SK-N-SH (cell line): Measurements from ENCODE around the gene AGXT. TPM values are rescaled to one million over a fixed set of nuclear protein-coding genes. Genes with fewer than 3 reads are reported as not detected.

Experiments
- CTCF ChIA-PET: fragments of 300-600, 350-600 bp; formaldehyde crosslinking; extraction: SDS; loops from one replicate; lab custom pipeline; 2021; lab: Yijun Ruan, JAX
- POLR2A ChIA-PET: fragments of 350-600 bp; sonication (Branson Sonifier 250); formaldehyde crosslinking; extraction: SDS; loops from one replicate; lab custom pipeline; 2020; ENCODE audit warnings: antibody characterized with exemption, inconsistent platforms; lab: Yijun Ruan, JAX
- DNase-seq: peaks from one replicate; pipeline ENCODE4 v3.0.0; 2012
- H2AFZ ChIP-seq: fragments of 200-600 bp; sonication (generic); 2 replicates; pipeline ENCODE4 v1.8.1; 2016; ENCODE audit warnings: antibody characterized with exemption, mild to moderate bottlenecking, low read depth
- H3F3A ChIP-seq: fragments of 200-600 bp; sonication (generic); replicated peaks from 2 replicates; pipeline ENCODE3; 2016; ENCODE audit warnings: antibody characterized with exemption, mild to moderate bottlenecking; ENCODE audit not compliant: insufficient read depth
- H3K27ac ChIP-seq, 2 experiments: fragments of 200-500 bp in 1 of 2; fragments of 200-600 bp in 1 of 2; sonication (Bioruptor generic) in 1 of 2; sonication (generic), shearing (Covaris generic) in 1 of 2; 2 replicates each; pipeline versions ENCODE4 v1.5.1 to v1.6.1; 2014 to 2016; ENCODE audit warnings: low read depth in 2 of 2, inconsistent platforms in 1 of 2, low read length in 1 of 2, mild to moderate bottlenecking in 1 of 2, mixed read lengths in 1 of 2
- H3K27me3 ChIP-seq: fragments of 200-600 bp; sonication (generic), shearing (Covaris generic); 2 replicates; pipeline ENCODE4 v1.6.1; 2016; ENCODE audit warnings: mixed run types; ENCODE audit not compliant: insufficient read depth
- H3K36me3 ChIP-seq, 2 experiments: fragments of 200-500 bp in 1 of 2; fragments of 200-600 bp in 1 of 2; sonication (Bioruptor generic) in 1 of 2; sonication (generic) in 1 of 2; replicated peaks in 1 of 2; 2 replicates each; pipeline versions ENCODE3 to v1.5.1; 2014 to 2016; ENCODE audit warnings: low read length in 1 of 2, mild to moderate bottlenecking in 1 of 2; ENCODE audit not compliant: insufficient read depth in 2 of 2, control insufficient read depth in 1 of 2
- H3K4me1 ChIP-seq, 2 experiments: fragments of 200-500 bp in 1 of 2; fragments of 200-600 bp in 1 of 2; sonication (Bioruptor generic) in 1 of 2; sonication (generic), shearing (Covaris generic) in 1 of 2; 2 replicates each; pipeline versions ENCODE4 v1.5.1 to v1.6.1; 2014 to 2016; ENCODE audit warnings: low read depth in 1 of 2, low read length in 1 of 2, mixed run types in 1 of 2; ENCODE audit not compliant: insufficient read depth in 2 of 2, control insufficient read depth in 1 of 2
- H3K4me2 ChIP-seq: fragments of 200-600 bp; sonication (generic), shearing (Covaris generic); 2 replicates; pipeline ENCODE4 v1.6.1; 2017; ENCODE audit warnings: mixed run types
- H3K4me3 ChIP-seq, 2 experiments: fragments of 200-500 bp in 1 of 2; fragments of 200-600 bp in 1 of 2; sonication (Bioruptor generic) in 1 of 2; sonication (generic), shearing (Covaris generic) in 1 of 2; 2 replicates each; pipeline versions ENCODE4 v1.5.1 to v1.8.1; 2014 to 2016; ENCODE audit warnings: low read depth in 2 of 2, inconsistent platforms in 1 of 2, low read length in 1 of 2, mild to moderate bottlenecking in 1 of 2, mixed read lengths in 1 of 2, moderate library complexity in 1 of 2
- H3K79me2 ChIP-seq: fragments of 200-600 bp; sonication (generic); 2 replicates; pipeline ENCODE4 v1.8.1; 2017; ENCODE audit warnings: mild to moderate bottlenecking; ENCODE audit not compliant: insufficient read depth
- H3K9ac ChIP-seq: fragments of 200-600 bp; sonication (generic); 2 replicates; pipeline ENCODE4 v1.6.1; 2017; ENCODE audit warnings: mixed run types
- H3K9me2 ChIP-seq: fragments of 200-600 bp; sonication (generic); 2 replicates; pipeline ENCODE4 v1.6.1; 2017; ENCODE audit warnings: mixed run types
- H3K9me3 ChIP-seq: fragments of 200-600 bp; sonication (generic); 2 replicates; pipeline ENCODE4 v1.6.1; 2017; ENCODE audit warnings: mixed run types, mild to moderate bottlenecking, moderate library complexity
- H4K20me1 ChIP-seq: fragments of 200-600 bp; sonication (generic); 2 replicates; pipeline ENCODE4 v1.6.1; 2017; ENCODE audit warnings: mild to moderate bottlenecking, mixed run types; ENCODE audit not compliant: insufficient read depth
- CHD2 ChIP-seq: fragments of 150-350 bp; IDR thresholded peaks from 2 replicates; pipeline ENCODE4 v1.6.1; 2018; ENCODE audit warnings: low read length; ENCODE audit not compliant: partially characterized antibody
- EP300 ChIP-seq, 2 experiments: IDR thresholded peaks; 2 replicates each; pipeline versions ENCODE4 v1.4.0 to v1.6.1; 2012; ENCODE audit warnings: borderline replicate concordance in 1 of 2, low read depth in 1 of 2, low read length in 1 of 2
- EZH2phosphoT487 ChIP-seq: fragments of 200-600 bp; sonication (generic); IDR thresholded peaks from 2 replicates; pipeline ENCODE4 v1.6.1; 2017; ENCODE audit warnings: low read depth, mixed run types, mild to moderate bottlenecking, antibody characterized with exemption, moderate library complexity, borderline replicate concordance
- FOSL2 ChIP-seq: IDR thresholded peaks from 2 replicates; pipeline ENCODE4 v1.4.0; 2012; ENCODE audit warnings: low read depth, mild to moderate bottlenecking, moderate library complexity, borderline replicate concordance
- FOXJ3 ChIP-seq: sonication (generic); formaldehyde crosslinking; IDR thresholded peaks from 2 replicates; pipeline ENCODE4 v1.5.1; 2020; ENCODE audit warnings: mild to moderate bottlenecking, missing genetic modification reagents
- MEF2A ChIP-seq: IDR thresholded peaks from 2 replicates; pipeline ENCODE4 v1.4.0; 2012; ENCODE audit warnings: low read depth, borderline replicate concordance
- NFIC ChIP-seq: IDR thresholded peaks from 2 replicates; pipeline ENCODE4 v1.4.0; 2012; ENCODE audit warnings: borderline replicate concordance
- NRF1 ChIP-seq: IDR thresholded peaks from 2 replicates; pipeline ENCODE4 v1.6.1; 2012; ENCODE audit warnings: low read depth, mild to moderate bottlenecking, low read length
- POLR2AphosphoS5 ChIP-seq: IDR thresholded peaks from 2 replicates; pipeline ENCODE4 v1.6.1; 2012; ENCODE audit warnings: low read depth, low read length
- RCOR1 ChIP-seq: fragments of 150-350 bp; IDR thresholded peaks from 2 replicates; pipeline ENCODE4 v1.6.1; 2017; ENCODE audit warnings: antibody characterized with exemption, low read length
- RFX5 ChIP-seq: IDR thresholded peaks from 2 replicates; pipeline ENCODE4 v1.6.1; 2012; ENCODE audit warnings: mild to moderate bottlenecking, improper control_type of control experiment, low read length
- SMC3 ChIP-seq: IDR thresholded peaks from 2 replicates; pipeline ENCODE4 v1.6.1; 2012; ENCODE audit warnings: low read depth, low read length, improper control_type of control experiment
- TCF12 ChIP-seq: IDR thresholded peaks from 2 replicates; pipeline ENCODE4 v1.4.0; 2012
- TEAD4 ChIP-seq: IDR thresholded peaks from 2 replicates; pipeline ENCODE4 v1.4.0; 2012; ENCODE audit warnings: mild to moderate bottlenecking, borderline replicate concordance; ENCODE audit not compliant: insufficient read depth
- YY1 ChIP-seq: IDR thresholded peaks from 2 replicates; pipeline ENCODE4 v1.4.0; 2012; ENCODE audit warnings: low read depth, mild to moderate bottlenecking
- WGBS: methylation state at CpG from one replicate; pipeline ENCODE4 v1.1.6; 2017; ENCODE audit warnings: low lambda C conversion rate; 5-methylcytosine and 5-hydroxymethylcytosine counted together
- polyA plus RNA-seq, 3 experiments: library from polyadenylated mRNA; depleted of rRNA; stranded (reverse); fragments of >200 nt; gene quantifications; 2 replicates each; pipeline ENCODE4 v1.2.3, GENCODE V29; 2012
- TF ChIP-seq, protein P1 (sequence below): IDR thresholded peaks from 2 replicates; pipeline ENCODE4 v1.4.0; 2012; ENCODE audit warnings: low read depth, borderline replicate concordance
- TF ChIP-seq, protein P2 (sequence below): IDR thresholded peaks from 2 replicates; pipeline ENCODE4 v1.6.1; 2012; ENCODE audit warnings: mild to moderate bottlenecking, low read depth, low read length, moderate library complexity
- TF ChIP-seq, protein P3 (sequence below): IDR thresholded peaks from 2 replicates; pipeline ENCODE4 v1.4.0; 2012; ENCODE audit warnings: low read depth

The AGXT gene
- polyA plus RNA-seq, 1 of the 3 experiments (the other 2 are of a cell fraction) = not detected

DNA sequence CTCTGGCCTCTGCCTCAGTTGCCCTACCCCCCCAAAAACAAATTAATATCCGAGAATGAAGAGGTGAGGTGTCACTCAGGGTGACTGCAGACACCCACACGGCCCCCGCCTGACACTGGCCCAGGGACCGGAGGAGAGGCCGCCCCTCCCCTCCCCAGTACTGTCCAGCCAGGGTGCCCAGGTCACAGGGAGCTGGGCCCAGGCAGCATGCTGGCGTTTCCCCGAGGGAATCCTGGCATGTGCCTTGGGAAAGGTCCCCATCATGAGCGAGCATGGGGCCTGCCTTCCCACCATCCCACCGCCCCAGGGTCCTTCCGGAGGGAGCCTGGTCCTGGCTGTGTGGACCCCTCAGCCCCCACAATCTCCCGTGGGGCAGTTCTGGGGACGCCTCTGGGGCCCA is 24.3 kb downstream of the AGXT start (continued):
- no peak for TF ChIP-seq TEAD4
- no peak for TF ChIP-seq RCOR1
- TF ChIP-seq NRF1 = no peak
- TF ChIP-seq SMC3 = no peak
- no peak for TF ChIP-seq TCF12
- no peak for TF ChIP-seq MEF2A
- TF ChIP-seq, protein P1, sequence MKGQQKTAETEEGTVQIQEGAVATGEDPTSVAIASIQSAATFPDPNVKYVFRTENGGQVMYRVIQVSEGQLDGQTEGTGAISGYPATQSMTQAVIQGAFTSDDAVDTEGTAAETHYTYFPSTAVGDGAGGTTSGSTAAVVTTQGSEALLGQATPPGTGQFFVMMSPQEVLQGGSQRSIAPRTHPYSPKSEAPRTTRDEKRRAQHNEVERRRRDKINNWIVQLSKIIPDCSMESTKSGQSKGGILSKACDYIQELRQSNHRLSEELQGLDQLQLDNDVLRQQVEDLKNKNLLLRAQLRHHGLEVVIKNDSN = no peak
- no peak for TF ChIP-seq FOXJ3 (CRISPR knock-in tag)
- TF ChIP-seq RFX5 = no peak
- TF ChIP-seq EZH2phosphoT487 = no peak
- TF ChIP-seq, protein P2, sequence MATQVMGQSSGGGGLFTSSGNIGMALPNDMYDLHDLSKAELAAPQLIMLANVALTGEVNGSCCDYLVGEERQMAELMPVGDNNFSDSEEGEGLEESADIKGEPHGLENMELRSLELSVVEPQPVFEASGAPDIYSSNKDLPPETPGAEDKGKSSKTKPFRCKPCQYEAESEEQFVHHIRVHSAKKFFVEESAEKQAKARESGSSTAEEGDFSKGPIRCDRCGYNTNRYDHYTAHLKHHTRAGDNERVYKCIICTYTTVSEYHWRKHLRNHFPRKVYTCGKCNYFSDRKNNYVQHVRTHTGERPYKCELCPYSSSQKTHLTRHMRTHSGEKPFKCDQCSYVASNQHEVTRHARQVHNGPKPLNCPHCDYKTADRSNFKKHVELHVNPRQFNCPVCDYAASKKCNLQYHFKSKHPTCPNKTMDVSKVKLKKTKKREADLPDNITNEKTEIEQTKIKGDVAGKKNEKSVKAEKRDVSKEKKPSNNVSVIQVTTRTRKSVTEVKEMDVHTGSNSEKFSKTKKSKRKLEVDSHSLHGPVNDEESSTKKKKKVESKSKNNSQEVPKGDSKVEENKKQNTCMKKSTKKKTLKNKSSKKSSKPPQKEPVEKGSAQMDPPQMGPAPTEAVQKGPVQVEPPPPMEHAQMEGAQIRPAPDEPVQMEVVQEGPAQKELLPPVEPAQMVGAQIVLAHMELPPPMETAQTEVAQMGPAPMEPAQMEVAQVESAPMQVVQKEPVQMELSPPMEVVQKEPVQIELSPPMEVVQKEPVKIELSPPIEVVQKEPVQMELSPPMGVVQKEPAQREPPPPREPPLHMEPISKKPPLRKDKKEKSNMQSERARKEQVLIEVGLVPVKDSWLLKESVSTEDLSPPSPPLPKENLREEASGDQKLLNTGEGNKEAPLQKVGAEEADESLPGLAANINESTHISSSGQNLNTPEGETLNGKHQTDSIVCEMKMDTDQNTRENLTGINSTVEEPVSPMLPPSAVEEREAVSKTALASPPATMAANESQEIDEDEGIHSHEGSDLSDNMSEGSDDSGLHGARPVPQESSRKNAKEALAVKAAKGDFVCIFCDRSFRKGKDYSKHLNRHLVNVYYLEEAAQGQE = no peak
- TF ChIP-seq, protein P3, sequence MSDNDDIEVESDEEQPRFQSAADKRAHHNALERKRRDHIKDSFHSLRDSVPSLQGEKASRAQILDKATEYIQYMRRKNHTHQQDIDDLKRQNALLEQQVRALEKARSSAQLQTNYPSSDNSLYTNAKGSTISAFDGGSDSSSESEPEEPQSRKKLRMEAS = no peak

DNA sequence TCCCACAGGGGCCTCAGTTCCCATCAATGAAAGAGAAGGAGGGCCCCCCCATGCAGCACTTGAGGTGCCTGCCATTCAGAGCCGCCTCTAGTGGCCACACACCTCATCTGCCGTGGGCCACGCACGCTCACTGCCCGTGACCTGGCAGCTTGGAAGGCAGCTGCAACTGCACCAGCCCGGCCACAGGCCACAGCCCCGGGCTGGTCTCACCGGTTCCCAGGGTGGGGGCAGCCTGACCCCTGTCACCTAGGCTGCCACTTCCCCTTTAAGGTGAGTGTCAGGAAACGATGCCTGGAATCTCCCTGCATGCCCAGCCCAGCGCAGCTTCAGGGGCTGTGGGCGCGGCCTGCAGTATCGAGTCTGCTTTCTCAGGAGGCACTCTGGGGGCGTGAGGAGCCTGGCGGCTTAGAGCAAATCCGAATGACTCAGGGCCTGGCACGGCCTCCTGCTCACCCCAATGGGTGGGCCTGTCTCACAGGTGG is 24.8 kb downstream of the AGXT start:
- Histone ChIP-seq H3F3A (no peaks in the 10 kb centered on the region), H3K27me3 (no peaks in the 10 kb centered on the region), H3K9me2 (no peaks in the 10 kb centered on the region), H3K4me1 (peaks cover 0 to 15% of the 10 kb centered on the region in 2 experiments; a peak in 1 of 4 replicates), H2AFZ (no peak overlapping the region), H3K27ac (no peak overlapping the region), H3K79me2 (no peaks in the 10 kb centered on the region), H3K36me3 (no peaks in the 10 kb centered on the region), H3K9me3 (no peaks in the 10 kb centered on the region), H3K9ac (no peak overlapping the region), H4K20me1 (no peaks in the 10 kb centered on the region), H3K4me2 (no peak overlapping the region), H3K4me3 (no peak overlapping the region)
- 43% methylated on average over 10 of the region's 17 CpGs for WGBS
- POLR2A ChIA-PET = no interaction called here
- CTCF ChIA-PET = interaction anchor here (0.5 to 4.1 kb wide), 5 partner anchors 9 to 954 kb away, joined by 3 to 23 read pairs (median 3); no protein-coding TSS in a partner anchor
- TF ChIP-seq CHD2 = no peak
- no peak for TF ChIP-seq POLR2AphosphoS5
- no peak for TF ChIP-seq MEF2A
- no peak for TF ChIP-seq YY1
- no peak for TF ChIP-seq EP300 (IDR thresholded peaks at IDR 0.05; ENCODE audit: borderline replicate concordance in 1 of 2, low read depth in 1 of 2, low read length in 1 of 2)
- no peak for TF ChIP-seq NFIC
- no peak for TF ChIP-seq FOSL2
- TF ChIP-seq RCOR1 = no peak
- TF ChIP-seq, protein P1 = no peak
- no peak for TF ChIP-seq NRF1
- DNase-seq = no peak
